ENCODE measurements around the gene EIF3K.

EIF3K gene

GRCh38 chr19:38663957-38664502 is 45.0 kb downstream of the EIF3K start:
- H3K4me3 ChIP-seq (ENCODE audit: low read length), result no peak overlapping the region
- no peak for TF ChIP-seq CTCF (conservative IDR thresholded peaks at IDR 0.05; ENCODE audit: low read length)
- no peak for DNase-seq (ENCODE audit: low read depth)

- H3K4me3 ChIP-seq (ENCODE audit: low read length), result no peak overlapping the region
- TF ChIP-seq CTCF (conservative IDR thresholded peaks at IDR 0.05; ENCODE audit: low read length), result no peak
- DNase-seq (ENCODE audit: low read depth), result no peak
Observed at GRCh38 chr19:38664503-38665211, 45.7 kb downstream of the EIF3K start.

GRCh38 chr19:38665219-38665931 is 46.4 kb downstream of the EIF3K start:
- DNase-seq (ENCODE audit: low read depth), result no peak
- no peak for TF ChIP-seq CTCF (conservative IDR thresholded peaks at IDR 0.05; ENCODE audit: low read length)
- peak overlapping the region; percentile 12; the same call in 1 of the 2 replicates for H3K4me3 ChIP-seq (ENCODE audit: low read length)

GRCh38 chr19:38665950-38666662 is 47.1 kb downstream of the EIF3K start:
- peak; percentile 95 for DNase-seq (ENCODE audit: low read depth)
- no peak for TF ChIP-seq CTCF (conservative IDR thresholded peaks at IDR 0.05; ENCODE audit: low read length)
- peak overlapping the region; percentile 12; the same call in 1 of the 2 replicates for H3K4me3 ChIP-seq (ENCODE audit: low read length)

GRCh38 chr19:38666663-38667511 is 47.9 kb downstream of the EIF3K start:
- no peak; the same call in 1 of the 2 replicates for TF ChIP-seq CTCF (conservative IDR thresholded peaks at IDR 0.05; ENCODE audit: low read length)
- DNase-seq (ENCODE audit: low read depth), result peak; percentile 87
- no peak overlapping the region for H3K4me3 ChIP-seq (ENCODE audit: low read length)

- DNase-seq (ENCODE audit: low read depth), result peak; percentile 73
- no peak for TF ChIP-seq CTCF (conservative IDR thresholded peaks at IDR 0.05; ENCODE audit: low read length)
- H3K4me3 ChIP-seq (ENCODE audit: low read length), result no peak overlapping the region
Observed at GRCh38 chr19:38667661-38668171, 48.7 kb downstream of the EIF3K start.

Data from AG10803 (cell line).